Panc1 (cell line): ENCODE data around the gene PSRC1. TPM values are rescaled to one million over a fixed set of nuclear protein-coding genes. Genes with fewer than 3 reads are reported as not detected.

Experiments
- ATAC-seq: fragments of 200-7000 bp; cut with Tn5 transposase; 2 replicates; pipeline ENCODE4 v1.9.1; 2020; ENCODE audit warnings: mild to moderate bottlenecking, moderate library complexity
- BruUV-seq: library from RNA; stranded (reverse); fragments of 400-500 nt; replicated peaks from 2 replicates; lab custom pipeline; 2021; lab: Mats Ljungman, UMichigan
- CTCF ChIA-PET: fragments of 300-600 bp; sonication (Branson Sonifier 250); formaldehyde crosslinking; loops from one replicate; lab custom pipeline; 2022; ENCODE audit warnings: antibody characterized with exemption; lab: Charles Lee
- POLR2A ChIA-PET: fragments of 300-600 bp; sonication (Branson Sonifier 250); formaldehyde crosslinking; loops from one replicate; lab custom pipeline; 2022; ENCODE audit warnings: antibody characterized with exemption; lab: Charles Lee
- DNase-seq: peaks from one replicate; pipeline ENCODE4 v3.0.0-alpha.2; 2010; ENCODE audit warnings: low read depth, low spot score
- H3K27ac ChIP-seq: 2 replicates; pipeline ENCODE4 v1.5.1; 2011; ENCODE audit warnings: mild to moderate bottlenecking, low read length, inconsistent platforms
- H3K27me3 ChIP-seq: fragments of 200-500 bp; sonication (Bioruptor generic); 2 replicates; pipeline ENCODE4 v1.6.0; 2014; ENCODE audit warnings: low read length, inconsistent platforms; ENCODE audit not compliant: control insufficient read depth, insufficient read depth
- H3K36me3 ChIP-seq: fragments of 200-500 bp; sonication (Bioruptor generic); 2 replicates; pipeline ENCODE4 v1.5.1; 2014; ENCODE audit warnings: inconsistent platforms, mild to moderate bottlenecking, low read length, moderate library complexity; ENCODE audit not compliant: control insufficient read depth, insufficient read depth
- H3K4me1 ChIP-seq: 2 replicates; pipeline ENCODE4 v1.5.1; 2011; ENCODE audit warnings: inconsistent platforms, mild to moderate bottlenecking, low read length, moderate library complexity; ENCODE audit not compliant: control insufficient read depth, insufficient read depth
- H3K4me3 ChIP-seq, 2 experiments: 2 replicates each; pipeline ENCODE4 v1.5.1; 2011 to 2012; ENCODE audit warnings: low read depth in 2 of 2, low read length in 2 of 2, mild to moderate bottlenecking in 2 of 2, inconsistent platforms in 1 of 2, moderate library complexity in 1 of 2
- H3K9me3 ChIP-seq: fragments of 200-500 bp; sonication (Bioruptor generic); 2 replicates; pipeline ENCODE4 v1.5.1; 2014; ENCODE audit warnings: low read depth, mild to moderate bottlenecking, inconsistent platforms, low read length, moderate library complexity; ENCODE audit not compliant: control insufficient read depth, insufficient read depth
- CTCF ChIP-seq: fragments of 450-650 bp; IDR thresholded peaks from 2 replicates; pipeline ENCODE4 v1.5.1; 2017; ENCODE audit warnings: mild to moderate bottlenecking
- POLR2AphosphoS5 ChIP-seq: IDR thresholded peaks from 2 replicates; pipeline ENCODE4 v1.6.1; 2012; ENCODE audit warnings: mild to moderate bottlenecking, low read depth, low read length, moderate library complexity
- REST ChIP-seq, 2 experiments: IDR thresholded peaks; 2 replicates each; pipeline ENCODE4 v1.6.1; 2011 to 2012; ENCODE audit warnings: low read depth in 2 of 2, control low read depth in 1 of 2, low read length in 1 of 2, mild to moderate bottlenecking in 1 of 2, moderate library complexity in 1 of 2; ENCODE audit not compliant: insufficient read depth in 1 of 2
- SIN3A ChIP-seq: IDR thresholded peaks from 2 replicates; pipeline ENCODE4 v1.6.1; 2012; ENCODE audit warnings: low read depth, mild to moderate bottlenecking, low read length, moderate library complexity, borderline replicate concordance; ENCODE audit not compliant: insufficient read depth
- TCF7L2 ChIP-seq: IDR thresholded peaks from 2 replicates; pipeline ENCODE4 v1.6.1; 2011; ENCODE audit warnings: mild to moderate bottlenecking, low read depth, low read length, inconsistent platforms
- in situ Hi-C: cut with HindIII; loops from 2 replicates; pipeline ENCODE4 v1.10.0; 2016; ENCODE audit warnings: low sequenced_read_pairs, low pct_unique_long_range_greater_than_20kb
- intact Hi-C: fragments of 100-400 bp; cut with micrococcal nuclease; formaldehyde crosslinking; loops from one replicate; pipeline ENCODE4 v1.10.0; 2022; ENCODE audit not compliant: unreplicated experiment
- total RNA-seq: library from RNA; stranded (reverse); gene quantifications from one replicate; pipeline ENCODE4 v1.2.1, GENCODE V29; 2021; ENCODE audit not compliant: unreplicated experiment

The PSRC1 gene
- total RNA-seq, 1 experiment from 2014 or later, result 40.6 TPM

DNA sequence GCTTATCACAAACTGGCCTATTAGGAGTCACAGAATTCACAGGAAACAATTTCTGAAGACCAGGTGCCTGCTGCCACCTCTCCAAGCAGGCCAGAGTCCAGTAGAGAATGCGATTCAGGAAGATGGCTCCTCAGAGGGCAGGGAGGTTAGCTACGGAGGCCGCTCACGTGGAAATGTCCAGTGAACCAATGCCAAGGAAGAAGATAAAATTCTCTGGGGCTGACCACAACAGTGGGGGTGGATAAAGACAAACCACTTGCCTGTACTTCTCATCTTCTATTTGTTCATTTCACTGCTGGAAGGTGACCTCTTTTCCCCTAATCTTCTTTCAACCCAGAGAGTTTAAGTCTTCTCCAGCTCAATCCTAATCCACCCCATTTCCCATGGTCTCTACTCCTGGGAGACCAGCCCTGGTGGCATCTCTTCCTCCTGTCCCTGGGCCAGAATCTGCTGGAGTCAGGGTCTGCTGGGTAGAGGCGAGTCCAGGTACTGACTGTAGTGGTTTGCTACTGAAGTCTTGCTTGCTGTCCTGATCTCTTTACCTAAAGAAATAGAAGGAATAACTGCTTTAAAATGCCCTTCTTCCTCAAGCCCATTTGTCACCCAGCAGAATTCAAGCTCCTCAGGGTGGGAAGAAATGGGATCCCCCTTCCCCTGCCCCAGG lies 3.2 kb downstream of the PSRC1 start:
- TF ChIP-seq REST (IDR thresholded peaks at IDR 0.05; ENCODE audit: insufficient read depth in 1 of 2, low read depth in 2 of 2, low read length in 1 of 2) (no peak), TCF7L2 (no peak), POLR2AphosphoS5 (no peak), SIN3A (no peak), CTCF (no peak)
- H3K27ac ChIP-seq, result no peak overlapping the region
- CTCF ChIA-PET, result no interaction called here
- peaks cover 3% of the 10 kb centered on the region for H3K36me3 ChIP-seq
- in situ Hi-C loops (no loop called here), intact Hi-C loops (no loop called here)
- no peaks in the 10 kb centered on the region for H3K9me3 ChIP-seq
- no peaks in the 10 kb centered on the region for H3K27me3 ChIP-seq
- ATAC-seq, result no peak
- no peak for DNase-seq
- no peak overlapping the region for H3K4me3 ChIP-seq
- no TSS peak for BruUV-seq
- peaks cover 27% of the 10 kb centered on the region for H3K4me1 ChIP-seq
- POLR2A ChIA-PET, result no interaction called here

DNA sequence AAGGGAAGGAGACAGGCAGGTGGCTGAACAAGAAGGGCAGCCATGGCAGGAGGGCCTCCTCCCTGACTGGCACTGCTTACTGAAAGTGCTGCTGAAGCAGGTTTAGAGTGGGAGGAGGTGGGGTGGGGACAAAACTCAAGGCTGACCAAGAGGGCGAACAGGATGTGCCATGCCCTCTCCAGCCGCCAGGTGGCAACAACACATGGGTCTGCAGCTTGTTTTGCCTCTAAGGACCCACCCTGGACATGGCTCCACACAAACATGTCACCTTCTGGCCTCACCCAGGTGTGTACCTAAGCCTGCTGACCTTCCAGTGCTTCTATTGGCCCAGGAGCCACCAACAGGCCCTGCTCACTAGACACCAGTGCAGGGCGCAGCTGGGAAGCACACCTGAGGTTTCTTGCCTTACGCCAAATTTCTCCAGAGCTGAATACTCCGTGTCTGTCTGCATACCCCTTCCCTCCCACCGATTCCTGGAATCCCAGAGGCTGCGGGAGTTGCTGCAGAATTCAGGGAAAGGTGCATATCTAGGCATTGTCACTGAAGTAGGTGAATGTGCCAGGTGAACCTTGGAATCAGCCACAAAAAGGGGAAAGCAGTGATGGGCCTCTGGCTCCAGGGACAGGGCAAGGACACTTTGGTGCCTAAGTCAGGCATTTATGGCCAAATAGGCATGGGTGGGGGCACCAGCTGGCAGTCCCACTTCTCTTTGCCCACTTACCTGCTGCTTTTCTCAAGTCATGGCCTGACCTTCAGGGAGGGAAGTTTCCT lies 5.3 kb downstream of the PSRC1 start:
- in situ Hi-C loops, result no loop called here
- no peak overlapping the region for H3K4me3 ChIP-seq
- DNase-seq (no peak), ATAC-seq (peak; percentile 80)
- POLR2A ChIA-PET, result interaction anchor here (0.5 kb wide), 1 partner anchor 216 kb away, joined by 14 read pairs; no protein-coding TSS in a partner anchor
- CTCF ChIA-PET, result interaction anchor here (0.5 to 1.2 kb wide), 3 partner anchors 121 to 254 kb away, joined by 4 to 7 read pairs (median 7); no protein-coding TSS in a partner anchor
- H3K27me3 ChIP-seq, result no peaks in the 10 kb centered on the region
- peak overlapping the region; percentile 23 for H3K27ac ChIP-seq
- H3K36me3 ChIP-seq, result peaks cover 2% of the 10 kb centered on the region
- intact Hi-C loops, result loop anchor here (1.0 kb wide), 1 partner anchor 122 kb away; no protein-coding TSS in a partner anchor
- no peak for TF ChIP-seq SIN3A
- TF ChIP-seq TCF7L2, result no peak
- TF ChIP-seq CTCF, result peak; percentile 85
- TF ChIP-seq POLR2AphosphoS5, result no peak
- no peaks in the 10 kb centered on the region for H3K9me3 ChIP-seq
- BruUV-seq, result no TSS peak
- H3K4me1 ChIP-seq, result peaks cover 30% of the 10 kb centered on the region
